ENCODE results near the gene ATP8B3.

DNA sequence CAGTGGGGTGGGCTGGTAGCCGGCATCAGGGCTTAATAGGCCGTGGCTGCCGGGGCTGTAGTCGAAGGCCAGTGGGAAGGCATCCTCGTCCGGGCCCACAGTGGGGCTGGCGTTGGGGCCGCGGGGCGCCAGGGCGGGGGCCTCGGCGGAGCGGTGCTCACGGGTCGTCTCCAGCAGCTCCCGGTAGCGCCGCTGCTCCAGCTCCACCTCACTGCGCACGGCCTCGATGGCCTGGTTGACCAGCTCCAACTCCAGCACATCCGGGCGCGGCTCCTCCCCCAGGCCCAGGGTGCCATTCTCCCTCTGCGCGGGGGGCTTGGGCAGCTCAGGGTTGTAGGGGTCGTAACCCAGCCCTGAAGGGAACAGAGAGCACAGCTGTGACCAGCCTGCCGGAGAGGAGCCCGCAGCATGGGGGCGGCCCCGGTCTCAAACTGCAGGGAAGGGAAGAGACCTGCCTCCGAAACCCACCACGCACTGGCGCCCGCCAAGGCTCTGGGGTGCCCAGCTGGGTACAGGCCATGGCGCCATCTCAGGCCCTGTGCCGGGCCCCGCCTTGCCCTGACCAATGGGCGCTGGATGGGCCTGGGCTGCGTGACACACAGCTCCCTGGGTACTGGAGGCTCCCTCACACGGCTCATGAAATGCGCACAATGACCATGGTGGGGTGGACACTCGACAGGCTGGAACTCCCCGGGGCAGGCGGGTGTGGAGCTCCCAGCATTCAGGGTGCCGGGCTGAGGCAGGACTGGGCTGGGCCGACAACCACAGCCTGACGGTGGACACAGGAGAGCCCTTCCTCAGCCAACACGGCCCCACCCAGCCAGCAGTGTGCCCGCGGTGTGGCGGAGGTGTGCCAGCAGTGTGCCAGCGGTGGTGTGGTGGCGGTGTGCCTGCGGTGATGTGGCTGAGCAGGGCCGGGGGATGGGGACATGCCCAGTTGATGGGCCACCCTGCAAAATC, 16.5 kb upstream of the ATP8B3 start:
- no peak for TF ChIP-seq POLR2A (IDR thresholded peaks at IDR 0.05)
- TF ChIP-seq, protein P1, sequence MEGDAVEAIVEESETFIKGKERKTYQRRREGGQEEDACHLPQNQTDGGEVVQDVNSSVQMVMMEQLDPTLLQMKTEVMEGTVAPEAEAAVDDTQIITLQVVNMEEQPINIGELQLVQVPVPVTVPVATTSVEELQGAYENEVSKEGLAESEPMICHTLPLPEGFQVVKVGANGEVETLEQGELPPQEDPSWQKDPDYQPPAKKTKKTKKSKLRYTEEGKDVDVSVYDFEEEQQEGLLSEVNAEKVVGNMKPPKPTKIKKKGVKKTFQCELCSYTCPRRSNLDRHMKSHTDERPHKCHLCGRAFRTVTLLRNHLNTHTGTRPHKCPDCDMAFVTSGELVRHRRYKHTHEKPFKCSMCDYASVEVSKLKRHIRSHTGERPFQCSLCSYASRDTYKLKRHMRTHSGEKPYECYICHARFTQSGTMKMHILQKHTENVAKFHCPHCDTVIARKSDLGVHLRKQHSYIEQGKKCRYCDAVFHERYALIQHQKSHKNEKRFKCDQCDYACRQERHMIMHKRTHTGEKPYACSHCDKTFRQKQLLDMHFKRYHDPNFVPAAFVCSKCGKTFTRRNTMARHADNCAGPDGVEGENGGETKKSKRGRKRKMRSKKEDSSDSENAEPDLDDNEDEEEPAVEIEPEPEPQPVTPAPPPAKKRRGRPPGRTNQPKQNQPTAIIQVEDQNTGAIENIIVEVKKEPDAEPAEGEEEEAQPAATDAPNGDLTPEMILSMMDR (IDR thresholded peaks at IDR 0.05): no peak
